Endothelial cell (in vitro differentiated cells): ENCODE measurements around the gene PLA2G2A. TPM values are rescaled to one million over a fixed set of nuclear protein-coding genes. Genes with fewer than 3 reads are reported as not detected.
"Not testable (repeated sequence)": the region's sequence is repeated elsewhere in the genome, so short reads cannot be mapped to it uniquely, and the experiment has no call there.

Experiments used
- DNase-seq: peaks from one replicate; pipeline ENCODE4 v3.0.0; 2021; ENCODE audit warnings: low spot score
- H3K27ac Mint-ChIP-seq: one replicate; pipeline ENCODE4 v1.8.0; 2021; ENCODE audit warnings: mixed read lengths, inconsistent platforms; ENCODE audit not compliant: unreplicated experiment
- H3K27me3 Mint-ChIP-seq: one replicate; pipeline ENCODE4 v1.8.0; 2021; ENCODE audit warnings: mild to moderate bottlenecking, moderate library complexity, mixed read lengths, inconsistent platforms; ENCODE audit not compliant: unreplicated experiment
- H3K36me3 Mint-ChIP-seq: one replicate; pipeline ENCODE4 v1.8.0; 2021; ENCODE audit warnings: mild to moderate bottlenecking, low read depth, mixed read lengths, inconsistent platforms; ENCODE audit not compliant: unreplicated experiment
- H3K4me1 Mint-ChIP-seq: one replicate; pipeline ENCODE4 v1.8.0; 2021; ENCODE audit warnings: mild to moderate bottlenecking, mixed read lengths, inconsistent platforms; ENCODE audit not compliant: unreplicated experiment
- H3K4me3 Mint-ChIP-seq: one replicate; pipeline ENCODE4 v1.8.0; 2021; ENCODE audit warnings: mild to moderate bottlenecking, mixed read lengths, inconsistent platforms; ENCODE audit not compliant: unreplicated experiment
- H3K9me3 Mint-ChIP-seq: one replicate; pipeline ENCODE4 v1.8.0; 2021; ENCODE audit warnings: mixed read lengths, inconsistent platforms; ENCODE audit not compliant: unreplicated experiment
- total RNA-seq: library from RNA; stranded (reverse); fragmentation: NEBNext Ultra II Directional; extraction: Animal tissue kit (Norgen Biotek cat#: 25700); gene quantifications from one replicate; pipeline ENCODE4 v1.2.1, GENCODE V29; 2021; ENCODE audit not compliant: unreplicated experiment
- TF ChIP-seq, protein P1 (sequence below): fragments of 200-600 bp; sonication (generic); IDR thresholded peaks from one replicate; pipeline ENCODE4 v1.5.0; 2021; ENCODE audit warnings: antibody characterized with exemption; ENCODE audit not compliant: unreplicated experiment

PLA2G2A gene
- total RNA-seq, 1 donor from 2014 or later: not detected

DNA sequence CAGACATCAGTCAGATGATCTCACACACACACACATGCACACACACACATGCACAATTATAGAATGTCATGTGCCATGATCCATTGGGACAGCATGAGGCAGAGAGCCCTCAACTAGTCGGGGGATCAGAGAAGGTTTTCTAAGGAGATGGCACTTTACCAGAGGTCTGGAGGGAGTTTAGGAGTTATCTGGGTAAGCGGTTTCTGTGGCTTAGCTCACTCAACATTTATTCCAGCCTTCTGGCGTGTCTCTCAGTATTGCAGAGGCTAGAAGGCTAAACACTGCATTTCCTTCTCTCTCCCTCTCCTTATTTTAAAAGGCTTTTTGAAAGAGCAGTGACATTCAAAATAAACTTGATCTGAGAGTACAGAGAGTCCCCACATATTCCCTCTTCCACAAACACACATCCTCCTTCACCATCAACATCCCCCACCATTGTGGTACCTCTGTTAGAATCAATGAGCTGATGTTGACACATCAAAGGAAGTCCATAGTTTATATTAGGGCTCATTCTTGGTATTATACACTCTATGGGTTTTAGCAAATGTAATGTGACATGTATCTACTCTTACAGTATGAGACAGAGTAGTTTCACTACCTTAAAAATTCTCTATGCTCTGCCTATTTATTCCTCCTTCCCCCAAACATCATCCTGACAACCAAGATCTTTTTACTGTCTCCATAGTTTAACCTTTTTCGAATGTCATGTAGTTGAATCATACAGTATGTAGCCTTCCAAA, 9.0 kb upstream of the PLA2G2A start:
- no peak overlapping the region for H3K27ac Mint-ChIP-seq
- H3K27me3 Mint-ChIP-seq: peaks cover 3% of the 10 kb centered on the region
- H3K4me1 Mint-ChIP-seq: peaks cover 16% of the 10 kb centered on the region

DNA sequence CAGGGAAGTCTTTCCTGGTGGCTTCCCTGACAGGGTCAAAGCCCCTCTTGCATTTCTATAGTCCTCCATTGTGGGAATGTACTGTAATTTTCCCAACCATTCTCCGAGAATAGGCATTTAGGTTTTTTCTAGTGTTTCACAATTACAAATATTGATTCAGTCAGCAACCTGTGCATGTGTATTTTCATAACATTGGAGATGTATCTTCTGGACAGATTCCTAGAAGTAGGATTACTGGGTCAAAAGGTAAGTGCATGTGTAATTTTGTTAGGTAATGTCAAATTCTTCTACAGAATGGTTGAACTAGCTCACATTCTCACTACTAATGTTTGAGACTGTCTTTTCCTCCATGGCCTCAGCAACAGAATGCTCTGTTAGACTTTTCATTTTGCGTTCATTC, 8.3 kb upstream of the PLA2G2A start:
- H3K9me3 Mint-ChIP-seq: no peaks in the 10 kb centered on the region
- H3K27me3 Mint-ChIP-seq: peaks cover 4% of the 10 kb centered on the region
- H3K27ac Mint-ChIP-seq: no peak overlapping the region
- no peak overlapping the region for H3K4me3 Mint-ChIP-seq
- TF ChIP-seq, protein P1, sequence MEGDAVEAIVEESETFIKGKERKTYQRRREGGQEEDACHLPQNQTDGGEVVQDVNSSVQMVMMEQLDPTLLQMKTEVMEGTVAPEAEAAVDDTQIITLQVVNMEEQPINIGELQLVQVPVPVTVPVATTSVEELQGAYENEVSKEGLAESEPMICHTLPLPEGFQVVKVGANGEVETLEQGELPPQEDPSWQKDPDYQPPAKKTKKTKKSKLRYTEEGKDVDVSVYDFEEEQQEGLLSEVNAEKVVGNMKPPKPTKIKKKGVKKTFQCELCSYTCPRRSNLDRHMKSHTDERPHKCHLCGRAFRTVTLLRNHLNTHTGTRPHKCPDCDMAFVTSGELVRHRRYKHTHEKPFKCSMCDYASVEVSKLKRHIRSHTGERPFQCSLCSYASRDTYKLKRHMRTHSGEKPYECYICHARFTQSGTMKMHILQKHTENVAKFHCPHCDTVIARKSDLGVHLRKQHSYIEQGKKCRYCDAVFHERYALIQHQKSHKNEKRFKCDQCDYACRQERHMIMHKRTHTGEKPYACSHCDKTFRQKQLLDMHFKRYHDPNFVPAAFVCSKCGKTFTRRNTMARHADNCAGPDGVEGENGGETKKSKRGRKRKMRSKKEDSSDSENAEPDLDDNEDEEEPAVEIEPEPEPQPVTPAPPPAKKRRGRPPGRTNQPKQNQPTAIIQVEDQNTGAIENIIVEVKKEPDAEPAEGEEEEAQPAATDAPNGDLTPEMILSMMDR: no peak
- H3K36me3 Mint-ChIP-seq: no peaks in the 10 kb centered on the region
- H3K4me1 Mint-ChIP-seq: peaks cover 16% of the 10 kb centered on the region
- no peak for DNase-seq

More for the DNA sequence above, 9.0 kb upstream of the PLA2G2A start:
- Mint-ChIP-seq H3K36me3 (no peaks in the 10 kb centered on the region), H3K9me3 (no peaks in the 10 kb centered on the region), H3K4me3 (no peak overlapping the region)
- no peak for DNase-seq
- TF ChIP-seq, protein P1: no peak

GRCh38 chr1:19984409-19985016, 5.1 kb upstream of the PLA2G2A start:
- H3K27me3 Mint-ChIP-seq, DNase-seq, H3K4me3 Mint-ChIP-seq, H3K36me3 Mint-ChIP-seq, H3K9me3 Mint-ChIP-seq, H3K27ac Mint-ChIP-seq: not testable (repeated sequence)
- H3K4me1 Mint-ChIP-seq: peaks cover 10% of the 10 kb centered on the region

DNA sequence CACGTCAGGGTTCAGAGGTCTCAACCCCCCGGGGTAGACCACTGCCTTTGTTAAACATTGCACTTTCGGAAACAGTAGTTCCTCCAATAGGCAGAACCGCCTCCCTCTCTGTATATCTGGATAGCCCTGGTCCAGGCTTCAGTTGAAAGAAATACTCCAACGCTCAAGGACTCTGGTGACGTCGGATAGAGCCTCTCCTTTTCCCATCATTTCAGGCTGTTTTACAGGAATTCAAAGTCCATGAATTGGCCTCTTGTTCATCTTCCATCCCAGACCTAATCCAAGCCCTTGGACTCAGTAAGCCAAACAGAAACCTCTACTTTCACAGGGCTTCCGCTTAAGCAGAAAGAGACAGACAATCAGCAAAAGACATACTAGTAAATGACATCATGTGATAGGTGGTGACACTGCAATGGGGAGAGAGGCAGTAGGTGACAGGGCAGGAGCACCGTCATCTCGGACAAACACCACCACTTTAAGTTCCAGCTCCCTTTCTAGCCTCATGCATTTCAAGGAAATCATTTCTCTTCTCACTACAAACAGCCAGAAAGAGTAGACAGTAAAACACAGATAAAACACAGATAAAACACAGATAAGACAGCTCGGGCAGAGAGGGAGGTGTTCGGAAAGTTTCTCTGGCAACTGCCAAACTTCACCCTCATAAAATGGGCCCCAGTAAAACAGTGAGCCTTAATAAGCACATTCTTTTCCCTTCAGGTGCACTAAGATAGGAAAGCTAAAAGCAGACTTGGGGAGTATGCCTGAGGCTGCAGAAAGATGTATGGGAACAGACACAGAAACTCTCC, 2.3 kb upstream of the PLA2G2A start:
- Mint-ChIP-seq H3K36me3 (no peaks in the 10 kb centered on the region), H3K9me3 (no peaks in the 10 kb centered on the region), H3K27ac (no peak overlapping the region), H3K4me1 (peaks cover 13% of the 10 kb centered on the region), H3K27me3 (peaks cover 9% of the 10 kb centered on the region), H3K4me3 (no peak overlapping the region)
- TF ChIP-seq, protein P1: no peak
- no peak for DNase-seq

DNA sequence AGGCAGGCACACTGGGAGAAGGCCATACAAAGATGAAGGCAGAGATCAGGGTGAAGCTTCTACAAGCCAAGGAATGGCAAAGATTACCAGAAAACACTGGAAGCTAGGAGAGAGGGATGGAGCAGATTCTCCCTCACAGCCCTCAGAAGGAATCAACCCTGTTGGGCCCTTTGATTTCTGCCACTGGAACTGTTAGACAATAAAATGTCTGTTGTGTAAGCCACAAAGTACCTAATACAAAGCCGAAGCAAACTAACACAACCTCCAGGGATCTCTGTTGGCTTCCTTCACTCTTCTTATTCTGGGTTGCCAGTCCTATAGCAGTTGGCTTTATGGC, 1.7 kb upstream of the PLA2G2A start:
- DNase-seq: no peak
- TF ChIP-seq, protein P1: no peak
- H3K4me1 Mint-ChIP-seq: peaks cover 13% of the 10 kb centered on the region
- H3K9me3 Mint-ChIP-seq: no peaks in the 10 kb centered on the region
- no peak overlapping the region for H3K27ac Mint-ChIP-seq
- H3K36me3 Mint-ChIP-seq: no peaks in the 10 kb centered on the region
- H3K27me3 Mint-ChIP-seq: peaks cover 9% of the 10 kb centered on the region
- H3K4me3 Mint-ChIP-seq: no peak overlapping the region
